GM19463 (cell line): Measurements from ENCODE around the gene FNDC3B.

ENCODE experiments used
- ATAC-seq: cut with Tn5 transposase; IDR thresholded peaks from one replicate; pipeline ENCODE4 v1.9.1; 2021; ENCODE audit warnings: mild to moderate bottlenecking, moderate library complexity; ENCODE audit not compliant: unreplicated experiment

The FNDC3B gene

GRCh38 chr3:172204716-172205115 is 165.3 kb downstream of the FNDC3B start:
- no peak for ATAC-seq

- ATAC-seq: no peak
Observed at GRCh38 chr3:172208586-172209332, 169.4 kb downstream of the FNDC3B start.

- no peak for ATAC-seq
Observed at GRCh38 chr3:172209333-172210321, 170.2 kb downstream of the FNDC3B start.

GRCh38 chr3:172210355-172210754 is 171.0 kb downstream of the FNDC3B start:
- ATAC-seq: no peak

GRCh38 chr3:172211123-172211522 is 171.7 kb downstream of the FNDC3B start:
- ATAC-seq: no peak

GRCh38 chr3:172213200-172213599 is 173.8 kb downstream of the FNDC3B start:
- peak; percentile 61 for ATAC-seq

- no peak for ATAC-seq
Observed at GRCh38 chr3:172213904-172214303, 174.5 kb downstream of the FNDC3B start.

GRCh38 chr3:172216267-172216666 is 176.9 kb downstream of the FNDC3B start:
- ATAC-seq: no peak

- no peak for ATAC-seq
Observed at GRCh38 chr3:172216911-172217310, 177.5 kb downstream of the FNDC3B start.

GRCh38 chr3:172217877-172218276 is 178.5 kb downstream of the FNDC3B start:
- ATAC-seq: no peak

- peak; percentile 43 for ATAC-seq
Observed at GRCh38 chr3:172218350-172219323, 179.3 kb downstream of the FNDC3B start.

- ATAC-seq: no peak
Observed at GRCh38 chr3:172219750-172220149, 180.4 kb downstream of the FNDC3B start.

GRCh38 chr3:172221547-172221946 is 182.2 kb downstream of the FNDC3B start:
- no peak for ATAC-seq

GRCh38 chr3:172222478-172223071 is 183.2 kb downstream of the FNDC3B start:
- ATAC-seq: no peak

GRCh38 chr3:172223870-172224269 is 184.5 kb downstream of the FNDC3B start:
- no peak for ATAC-seq

- no peak for ATAC-seq
Observed at GRCh38 chr3:172224560-172225214, 185.3 kb downstream of the FNDC3B start.

GRCh38 chr3:172225215-172225707 is 185.9 kb downstream of the FNDC3B start:
- no peak for ATAC-seq

GRCh38 chr3:172226831-172227230 is 187.5 kb downstream of the FNDC3B start:
- ATAC-seq: no peak

- no peak for ATAC-seq
Observed at GRCh38 chr3:172227340-172228035, 188.1 kb downstream of the FNDC3B start.
